ENCODE data around the gene NLRC5.

DNA sequence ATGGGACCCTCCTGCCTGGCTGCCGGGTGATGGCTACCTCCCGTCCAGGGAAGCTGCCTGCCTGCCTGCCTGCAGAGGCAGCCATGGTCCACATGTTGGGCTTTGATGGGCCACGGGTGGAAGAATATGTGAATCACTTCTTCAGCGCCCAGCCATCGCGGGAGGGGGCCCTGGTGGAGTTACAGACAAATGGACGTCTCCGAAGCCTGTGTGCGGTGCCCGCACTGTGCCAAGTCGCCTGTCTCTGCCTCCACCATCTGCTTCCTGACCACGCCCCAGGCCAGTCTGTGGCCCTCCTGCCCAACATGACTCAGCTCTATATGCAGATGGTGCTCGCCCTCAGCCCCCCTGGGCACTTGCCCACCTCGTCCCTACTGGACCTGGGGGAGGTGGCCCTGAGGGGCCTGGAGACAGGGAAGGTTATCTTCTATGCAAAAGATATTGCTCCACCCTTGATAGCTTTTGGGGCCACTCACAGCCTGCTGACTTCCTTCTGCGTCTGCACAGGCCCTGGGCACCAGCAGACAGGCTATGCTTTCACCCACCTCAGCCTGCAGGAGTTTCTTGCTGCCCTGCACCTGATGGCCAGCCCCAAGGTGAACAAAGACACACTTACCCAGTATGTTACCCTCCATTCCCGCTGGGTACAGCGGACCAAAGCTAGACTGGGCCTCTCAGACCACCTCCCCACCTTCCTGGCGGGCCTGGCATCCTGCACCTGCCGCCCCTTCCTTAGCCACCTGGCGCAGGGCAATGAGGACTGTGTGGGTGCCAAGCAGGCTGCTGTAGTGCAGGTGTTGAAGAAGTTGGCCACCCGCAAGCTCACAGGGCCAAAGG, 36.8 kb downstream of the NLRC5 start:
- TF ChIP-seq GATA3 (IDR thresholded peaks at IDR 0.05; ENCODE audit: low read depth, low read length) (no peak), GATA2 (IDR thresholded peaks at IDR 0.05; ENCODE audit: low read depth, low read length) (no peak)

All from SH-SY5Y (cell line).